SK-N-SH (cell line): ENCODE results near the gene ZDHHC18. TPM values are rescaled to one million over a fixed set of nuclear protein-coding genes. Genes with fewer than 3 reads are reported as not detected.
A peak's percentile ranks its signal among the peaks of the same experiment; 100 is the strongest.

Source experiments
- CTCF ChIA-PET: fragments of 300-600, 350-600 bp; formaldehyde crosslinking; extraction: SDS; loops from one replicate; lab custom pipeline; 2021; lab: Yijun Ruan, JAX
- POLR2A ChIA-PET: fragments of 350-600 bp; sonication (Branson Sonifier 250); formaldehyde crosslinking; extraction: SDS; loops from one replicate; lab custom pipeline; 2020; ENCODE audit warnings: antibody characterized with exemption, inconsistent platforms; lab: Yijun Ruan, JAX
- DNase-seq: peaks from one replicate; pipeline ENCODE4 v3.0.0; 2012
- H2AFZ ChIP-seq: fragments of 200-600 bp; sonication (generic); 2 replicates; pipeline ENCODE4 v1.8.1; 2016; ENCODE audit warnings: antibody characterized with exemption, mild to moderate bottlenecking, low read depth
- H3F3A ChIP-seq: fragments of 200-600 bp; sonication (generic); replicated peaks from 2 replicates; pipeline ENCODE3; 2016; ENCODE audit warnings: antibody characterized with exemption, mild to moderate bottlenecking; ENCODE audit not compliant: insufficient read depth
- H3K27ac ChIP-seq, 2 experiments: fragments of 200-500 bp in 1 of 2; fragments of 200-600 bp in 1 of 2; sonication (Bioruptor generic) in 1 of 2; sonication (generic), shearing (Covaris generic) in 1 of 2; 2 replicates each; pipeline versions ENCODE4 v1.5.1 to v1.6.1; 2014 to 2016; ENCODE audit warnings: low read depth in 2 of 2, inconsistent platforms in 1 of 2, low read length in 1 of 2, mild to moderate bottlenecking in 1 of 2, mixed read lengths in 1 of 2
- H3K27me3 ChIP-seq: fragments of 200-600 bp; sonication (generic), shearing (Covaris generic); 2 replicates; pipeline ENCODE4 v1.6.1; 2016; ENCODE audit warnings: mixed run types; ENCODE audit not compliant: insufficient read depth
- H3K36me3 ChIP-seq, 2 experiments: fragments of 200-500 bp in 1 of 2; fragments of 200-600 bp in 1 of 2; sonication (Bioruptor generic) in 1 of 2; sonication (generic) in 1 of 2; replicated peaks in 1 of 2; 2 replicates each; pipeline versions ENCODE3 to v1.5.1; 2014 to 2016; ENCODE audit warnings: low read length in 1 of 2, mild to moderate bottlenecking in 1 of 2; ENCODE audit not compliant: insufficient read depth in 2 of 2, control insufficient read depth in 1 of 2
- H3K4me1 ChIP-seq, 2 experiments: fragments of 200-500 bp in 1 of 2; fragments of 200-600 bp in 1 of 2; sonication (Bioruptor generic) in 1 of 2; sonication (generic), shearing (Covaris generic) in 1 of 2; 2 replicates each; pipeline versions ENCODE4 v1.5.1 to v1.6.1; 2014 to 2016; ENCODE audit warnings: low read depth in 1 of 2, low read length in 1 of 2, mixed run types in 1 of 2; ENCODE audit not compliant: insufficient read depth in 2 of 2, control insufficient read depth in 1 of 2
- H3K4me2 ChIP-seq: fragments of 200-600 bp; sonication (generic), shearing (Covaris generic); 2 replicates; pipeline ENCODE4 v1.6.1; 2017; ENCODE audit warnings: mixed run types
- H3K4me3 ChIP-seq, 2 experiments: fragments of 200-500 bp in 1 of 2; fragments of 200-600 bp in 1 of 2; sonication (Bioruptor generic) in 1 of 2; sonication (generic), shearing (Covaris generic) in 1 of 2; 2 replicates each; pipeline versions ENCODE4 v1.5.1 to v1.8.1; 2014 to 2016; ENCODE audit warnings: low read depth in 2 of 2, inconsistent platforms in 1 of 2, low read length in 1 of 2, mild to moderate bottlenecking in 1 of 2, mixed read lengths in 1 of 2, moderate library complexity in 1 of 2
- H3K79me2 ChIP-seq: fragments of 200-600 bp; sonication (generic); 2 replicates; pipeline ENCODE4 v1.8.1; 2017; ENCODE audit warnings: mild to moderate bottlenecking; ENCODE audit not compliant: insufficient read depth
- H3K9ac ChIP-seq: fragments of 200-600 bp; sonication (generic); 2 replicates; pipeline ENCODE4 v1.6.1; 2017; ENCODE audit warnings: mixed run types
- H3K9me2 ChIP-seq: fragments of 200-600 bp; sonication (generic); 2 replicates; pipeline ENCODE4 v1.6.1; 2017; ENCODE audit warnings: mixed run types
- H3K9me3 ChIP-seq: fragments of 200-600 bp; sonication (generic); 2 replicates; pipeline ENCODE4 v1.6.1; 2017; ENCODE audit warnings: mixed run types, mild to moderate bottlenecking, moderate library complexity
- H4K20me1 ChIP-seq: fragments of 200-600 bp; sonication (generic); 2 replicates; pipeline ENCODE4 v1.6.1; 2017; ENCODE audit warnings: mild to moderate bottlenecking, mixed run types; ENCODE audit not compliant: insufficient read depth
- CTCF ChIP-seq: fragments of 200-600 bp; sonication (generic); IDR thresholded peaks from 2 replicates; pipeline ENCODE4 v1.6.1; 2017; ENCODE audit warnings: antibody characterized with exemption, mild to moderate bottlenecking, moderate library complexity
- EZH2phosphoT487 ChIP-seq: fragments of 200-600 bp; sonication (generic); IDR thresholded peaks from 2 replicates; pipeline ENCODE4 v1.6.1; 2017; ENCODE audit warnings: low read depth, mixed run types, mild to moderate bottlenecking, antibody characterized with exemption, moderate library complexity, borderline replicate concordance
- FOSL2 ChIP-seq: IDR thresholded peaks from 2 replicates; pipeline ENCODE4 v1.4.0; 2012; ENCODE audit warnings: low read depth, mild to moderate bottlenecking, moderate library complexity, borderline replicate concordance
- FOXM1 ChIP-seq: IDR thresholded peaks from 2 replicates; pipeline ENCODE4 v1.4.0; 2012; ENCODE audit warnings: low read depth, mild to moderate bottlenecking
- GABPA ChIP-seq: IDR thresholded peaks from 2 replicates; pipeline ENCODE4 v1.4.0; 2012; ENCODE audit warnings: low read depth, mild to moderate bottlenecking
- MAX ChIP-seq: IDR thresholded peaks from 2 replicates; pipeline ENCODE4 v1.4.0; 2012; ENCODE audit warnings: low read depth
- MEF2A ChIP-seq: IDR thresholded peaks from 2 replicates; pipeline ENCODE4 v1.4.0; 2012; ENCODE audit warnings: low read depth, borderline replicate concordance
- MXI1 ChIP-seq: IDR thresholded peaks from 2 replicates; pipeline ENCODE4 v1.6.1; 2012; ENCODE audit warnings: mild to moderate bottlenecking, low read depth, low read length, improper control_type of control experiment
- POLR2AphosphoS5 ChIP-seq: IDR thresholded peaks from 2 replicates; pipeline ENCODE4 v1.6.1; 2012; ENCODE audit warnings: low read depth, low read length
- RAD21 ChIP-seq: IDR thresholded peaks from 2 replicates; pipeline ENCODE4 v1.6.1; 2012; ENCODE audit warnings: mild to moderate bottlenecking, low read length
- RFX5 ChIP-seq: IDR thresholded peaks from 2 replicates; pipeline ENCODE4 v1.6.1; 2012; ENCODE audit warnings: mild to moderate bottlenecking, improper control_type of control experiment, low read length
- RXRA ChIP-seq: IDR thresholded peaks from 2 replicates; pipeline ENCODE4 v1.4.0; 2012; ENCODE audit warnings: low read depth, mild to moderate bottlenecking, borderline replicate concordance
- SMC3 ChIP-seq: IDR thresholded peaks from 2 replicates; pipeline ENCODE4 v1.6.1; 2012; ENCODE audit warnings: low read depth, low read length, improper control_type of control experiment
- TCF12 ChIP-seq: IDR thresholded peaks from 2 replicates; pipeline ENCODE4 v1.4.0; 2012
- USF1 ChIP-seq: IDR thresholded peaks from 2 replicates; pipeline ENCODE4 v1.4.0; 2012; ENCODE audit warnings: low read depth, borderline replicate concordance
- YY1 ChIP-seq: IDR thresholded peaks from 2 replicates; pipeline ENCODE4 v1.4.0; 2012; ENCODE audit warnings: low read depth, mild to moderate bottlenecking
- WGBS: methylation state at CpG from one replicate; pipeline ENCODE4 v1.1.6; 2017; ENCODE audit warnings: low lambda C conversion rate; 5-methylcytosine and 5-hydroxymethylcytosine counted together
- polyA plus RNA-seq, 3 experiments: library from polyadenylated mRNA; depleted of rRNA; stranded (reverse); fragments of >200 nt; gene quantifications; 2 replicates each; pipeline ENCODE4 v1.2.3, GENCODE V29; 2012

ZDHHC18 gene
- polyA plus RNA-seq, 1 of the 3 experiments (the other 2 are of a cell fraction): 33.0 TPM

GRCh38 chr1:26852701-26853100 lies 26.2 kb downstream of the ZDHHC18 start:
- Histone ChIP-seq H3K9me2 (no peaks in the 10 kb centered on the region), H3K27me3 (no peaks in the 10 kb centered on the region), H3K79me2 (no peaks in the 10 kb centered on the region), H3K4me2 (no peak overlapping the region), H2AFZ (no peak overlapping the region), H3K27ac (no peak overlapping the region), H3K9ac (no peak overlapping the region), H3K36me3 (peaks cover 21 to 62% of the 10 kb centered on the region in 2 experiments), H3K4me1 (peaks cover 0 to 8% of the 10 kb centered on the region in 2 experiments; a peak in 2 of 4 replicates), H3K4me3 (no peak overlapping the region), H4K20me1 (no peaks in the 10 kb centered on the region), H3F3A (peaks cover 9% of the 10 kb centered on the region), H3K9me3 (no peaks in the 10 kb centered on the region)
- CTCF ChIA-PET: interaction anchor here (0.7 to 1.0 kb wide), 4 partner anchors 9 to 64 kb away, joined by 3 to 5 read pairs (median 4); no protein-coding TSS in a partner anchor
- TF ChIP-seq SMC3 (no peak), TCF12 (no peak), RAD21 (no peak), FOXM1 (no peak), FOSL2 (no peak), RXRA (no peak), MAX (no peak), YY1 (no peak), RFX5 (no peak), MEF2A (no peak), POLR2AphosphoS5 (no peak), GABPA (no peak)
- no peak for DNase-seq
- POLR2A ChIA-PET: no interaction called here
- WGBS: 76% methylated on average over 7 of the region's 9 CpGs

- H3K4me1 ChIP-seq: peaks cover 0 to 8% of the 10 kb centered on the region in 2 experiments; a peak in 2 of 4 replicates
- CTCF ChIA-PET: interaction anchor here (1.0 to 1.7 kb wide), 5 partner anchors 8 to 64 kb away, joined by 3 to 5 read pairs (median 4); partner anchors contain the start of gene GPATCH3
- H3K9me2 ChIP-seq: no peaks in the 10 kb centered on the region
- TF ChIP-seq EZH2phosphoT487 (no peak), SMC3 (peak; percentile 84), RFX5 (no peak), POLR2AphosphoS5 (no peak), CTCF (peak; percentile 82), USF1 (no peak), MXI1 (no peak), RAD21 (peak; percentile 74)
- TF ChIP-seq, all 33 proteins: peak for 3
- no peak overlapping the region for H2AFZ ChIP-seq
- no peaks in the 10 kb centered on the region for H4K20me1 ChIP-seq
- no peak overlapping the region for H3K27ac ChIP-seq
- H3K4me2 ChIP-seq: no peak overlapping the region
- no peak overlapping the region for H3K9ac ChIP-seq
- H3F3A ChIP-seq: peaks cover 7% of the 10 kb centered on the region
- H3K79me2 ChIP-seq: no peaks in the 10 kb centered on the region
- H3K27me3 ChIP-seq: no peaks in the 10 kb centered on the region
- H3K36me3 ChIP-seq: peaks cover 21 to 62% of the 10 kb centered on the region in 2 experiments
- POLR2A ChIA-PET: no interaction called here
- peak; percentile 91 for DNase-seq
- H3K9me3 ChIP-seq: no peaks in the 10 kb centered on the region
- no peak overlapping the region for H3K4me3 ChIP-seq
- WGBS: 42% methylated on average over 3 of the region's 3 CpGs
Measured at GRCh38 chr1:26853156-26853555, 26.7 kb downstream of the ZDHHC18 start.
